CD4-positive, CD25-positive, alpha-beta regulatory T cell (primary cell): Measurements from ENCODE around the gene VSIG4. TPM values are rescaled to one million over a fixed set of nuclear protein-coding genes. Genes with fewer than 3 reads are reported as not detected.

ENCODE experiments used
- ATAC-seq, 2 donors: fragments of 150-1000 bp; cut with Tn5 transposase; one replicate each; pipeline ENCODE4 v1.10.0; 2021; ENCODE audit warnings: low read depth in 2 of 2, moderate number of reproducible peaks in 2 of 2, moderate library complexity in 1 of 2
- DNase-seq, 3 donors: peaks; one replicate each; pipeline versions ENCODE4 v3.0.0 to v3.0.0-alpha.2; 2012 to 2022; ENCODE audit warnings: mixed read lengths in 1 of 3
- H3K27ac ChIP-seq: one replicate; pipeline ENCODE4 v1.7.0; 2013; ENCODE audit warnings: mild to moderate bottlenecking, low read length; ENCODE audit not compliant: insufficient read depth, poor library complexity, severe bottlenecking
- H3K27me3 ChIP-seq: one replicate; pipeline ENCODE4 v1.7.0; 2013; ENCODE audit warnings: low read length; ENCODE audit not compliant: control insufficient read depth, insufficient read depth
- H3K36me3 ChIP-seq: one replicate; pipeline ENCODE4 v1.7.0; 2013; ENCODE audit warnings: mild to moderate bottlenecking, low read length, moderate library complexity; ENCODE audit not compliant: control insufficient read depth, insufficient read depth
- H3K4me1 ChIP-seq: 2 replicates; pipeline ENCODE4 v1.7.0; 2013; ENCODE audit warnings: mild to moderate bottlenecking, low read length; ENCODE audit not compliant: insufficient read depth, control insufficient read depth, poor library complexity, severe bottlenecking
- H3K4me3 ChIP-seq: one replicate; pipeline ENCODE4 v1.7.0; 2013; ENCODE audit warnings: low read depth, mild to moderate bottlenecking, low read length, moderate library complexity
- H3K9me3 ChIP-seq, 2 experiments: 1 replicate in 1 of 2; 2 replicates in 1 of 2; pipeline ENCODE4 v1.7.0; 2013; ENCODE audit warnings: low read length in 2 of 2, mild to moderate bottlenecking in 1 of 2, moderate library complexity in 1 of 2; ENCODE audit not compliant: control insufficient read depth in 2 of 2
- H3K27ac Mint-ChIP-seq, 3 donors: one replicate each; pipeline ENCODE4 v1.8.0; 2020 to 2022; ENCODE audit warnings: mild to moderate bottlenecking in 3 of 3, mixed read lengths in 3 of 3, moderate library complexity in 2 of 3
- H3K27me3 Mint-ChIP-seq: one replicate; pipeline ENCODE4 v1.8.0; 2022; ENCODE audit warnings: mild to moderate bottlenecking, mixed read lengths
- H3K36me3 Mint-ChIP-seq: one replicate; pipeline ENCODE4 v1.8.0; 2020; ENCODE audit warnings: mixed read lengths
- H3K4me1 Mint-ChIP-seq, 4 donors: one replicate each; pipeline ENCODE4 v1.8.0; 2020 to 2022; ENCODE audit warnings: mixed read lengths in 4 of 4, mild to moderate bottlenecking in 1 of 4
- H3K4me3 Mint-ChIP-seq, 4 donors: one replicate each; pipeline ENCODE4 v1.8.0; 2020 to 2022; ENCODE audit warnings: mild to moderate bottlenecking in 4 of 4, mixed read lengths in 4 of 4, moderate library complexity in 3 of 4
- H3K9me3 Mint-ChIP-seq, 7 donors: one replicate each; pipeline ENCODE4 v1.8.0; 2020 to 2022; ENCODE audit warnings: mixed read lengths in 7 of 7, mild to moderate bottlenecking in 3 of 7, moderate library complexity in 2 of 7
- polyA plus RNA-seq, 4 donors: library from polyadenylated mRNA; unstranded; fragments of 300-500 nt; fragmentation: Illumina TruSeq; gene quantifications; one replicate each; pipeline ENCODE4 v1.2.3, GENCODE V29; 2021
- total RNA-seq: library from RNA; stranded (reverse); gene quantifications from one replicate; pipeline ENCODE4 v1.2.3, GENCODE V29; 2022

Gene VSIG4
- total and polyA plus RNA-seq, 5 donors from 2014 or later, result not detected

DNA sequence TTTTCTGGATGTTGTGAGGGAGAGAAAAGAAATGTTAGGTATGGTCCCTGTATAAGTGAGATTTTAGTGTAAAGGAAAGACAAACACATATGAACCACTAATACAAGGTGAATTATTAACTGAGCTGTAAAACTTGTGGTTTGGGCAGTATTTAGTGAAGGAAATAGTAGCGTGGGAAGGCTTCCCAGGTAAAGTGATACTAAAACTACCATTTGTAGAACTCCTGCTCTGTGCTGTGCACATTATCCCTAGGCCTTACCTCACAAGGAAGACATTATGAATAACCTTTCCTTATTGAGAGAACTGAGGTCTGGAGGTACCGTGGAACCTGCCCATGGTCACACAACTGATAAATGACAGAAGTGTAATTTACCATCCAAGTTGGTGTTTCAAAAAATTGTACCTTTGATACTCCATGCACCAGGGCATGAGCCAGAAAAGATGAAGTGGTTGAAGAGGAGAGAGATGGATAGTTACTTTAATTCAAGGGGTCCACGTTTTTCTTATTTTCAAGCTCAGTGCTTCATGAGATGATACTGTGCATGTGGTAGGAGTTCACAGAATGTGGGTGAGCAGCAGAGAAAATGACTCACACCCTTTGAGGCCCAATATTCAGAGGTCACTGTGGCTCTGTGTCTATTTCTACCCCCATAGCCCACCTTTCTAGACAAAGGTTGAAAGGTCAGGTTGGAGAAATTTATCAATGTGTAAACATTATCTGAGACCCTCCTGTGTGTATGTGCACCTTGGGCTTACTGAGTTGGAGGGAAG, 2.6 kb upstream of the VSIG4 start:
- no peak overlapping the region for H3K4me3 Mint-ChIP-seq
- no peak overlapping the region for H3K4me3 ChIP-seq
- no peaks in the 10 kb centered on the region for H3K36me3 ChIP-seq
- no peak for DNase-seq
- no peak overlapping the region for H3K27ac Mint-ChIP-seq
- no peaks in the 10 kb centered on the region for H3K9me3 Mint-ChIP-seq
- H3K36me3 Mint-ChIP-seq, result no peaks in the 10 kb centered on the region
- peaks cover 14% of the 10 kb centered on the region for H3K4me1 ChIP-seq
- H3K27ac ChIP-seq, result no peak overlapping the region
- no peaks in the 10 kb centered on the region for H3K9me3 ChIP-seq
- H3K27me3 ChIP-seq, result no peaks in the 10 kb centered on the region
- H3K27me3 Mint-ChIP-seq, result no peaks in the 10 kb centered on the region
- ATAC-seq, result no peak
- H3K4me1 Mint-ChIP-seq, result peaks cover 0 to 28% (median 16%) of the 10 kb centered on the region in 4 donors

- Histone ChIP-seq H3K27ac (no peak overlapping the region), H3K36me3 (no peaks in the 10 kb centered on the region), H3K4me3 (no peak overlapping the region), H3K27me3 (no peaks in the 10 kb centered on the region), H3K4me1 (no peaks in the 10 kb centered on the region), H3K9me3 (no peaks in the 10 kb centered on the region)
- Mint-ChIP-seq H3K4me3 (no peak overlapping the region), H3K9me3 (no peaks in the 10 kb centered on the region), H3K27me3 (peaks cover 4% of the 10 kb centered on the region), H3K27ac (no peak overlapping the region), H3K36me3 (no peaks in the 10 kb centered on the region), H3K4me1 (no peaks in the 10 kb centered on the region)
- ATAC-seq (no peak), DNase-seq (peak in 1 of 3 donors; percentile 12)
These were observed 1.8 kb downstream of the VSIG4 start for GRCh38 chrX:66038115-66038514.

- ATAC-seq (no peak), DNase-seq (peak in 1 of 3 donors; percentile 23)
- Mint-ChIP-seq H3K27me3 (peaks cover 4% of the 10 kb centered on the region), H3K4me1 (no peaks in the 10 kb centered on the region), H3K36me3 (no peaks in the 10 kb centered on the region), H3K27ac (no peak overlapping the region), H3K9me3 (no peaks in the 10 kb centered on the region), H3K4me3 (no peak overlapping the region)
- no peak overlapping the region for H3K4me3 ChIP-seq
- H3K4me1 ChIP-seq, result no peaks in the 10 kb centered on the region
- no peaks in the 10 kb centered on the region for H3K36me3 ChIP-seq
- no peaks in the 10 kb centered on the region for H3K9me3 ChIP-seq
- no peak overlapping the region for H3K27ac ChIP-seq
- H3K27me3 ChIP-seq, result no peaks in the 10 kb centered on the region
These were observed 3.6 kb downstream of the VSIG4 start for GRCh38 chrX:66036231-66036630.

DNA sequence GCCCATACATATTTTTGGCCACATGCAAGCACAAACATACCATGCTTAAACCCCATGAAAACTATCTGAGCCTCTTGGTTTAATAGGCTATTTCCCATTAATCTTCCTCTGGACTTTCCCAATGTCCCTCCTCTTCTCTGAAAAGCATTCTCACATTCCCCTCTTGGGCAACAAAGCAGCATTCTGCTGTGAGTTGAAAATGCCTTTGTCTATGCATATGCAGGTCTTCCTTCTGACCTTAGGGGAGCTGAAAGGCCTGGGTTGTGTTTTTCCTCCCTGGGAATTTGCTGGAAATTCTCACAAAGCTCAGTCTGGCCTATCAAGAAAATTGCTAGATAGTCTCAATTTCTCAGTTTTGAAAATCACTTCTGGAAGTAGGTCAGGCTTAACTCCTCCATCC, 4.2 kb downstream of the VSIG4 start:
- Mint-ChIP-seq H3K4me1 (no peaks in the 10 kb centered on the region), H3K27ac (no peak overlapping the region), H3K27me3 (peaks cover 4% of the 10 kb centered on the region), H3K36me3 (no peaks in the 10 kb centered on the region), H3K9me3 (no peaks in the 10 kb centered on the region), H3K4me3 (no peak overlapping the region)
- no peaks in the 10 kb centered on the region for H3K9me3 ChIP-seq
- H3K4me1 ChIP-seq, result no peaks in the 10 kb centered on the region
- no peaks in the 10 kb centered on the region for H3K27me3 ChIP-seq
- ATAC-seq (no peak), DNase-seq (no peak)
- H3K27ac ChIP-seq, result no peak overlapping the region
- no peak overlapping the region for H3K4me3 ChIP-seq
- no peaks in the 10 kb centered on the region for H3K36me3 ChIP-seq

DNA sequence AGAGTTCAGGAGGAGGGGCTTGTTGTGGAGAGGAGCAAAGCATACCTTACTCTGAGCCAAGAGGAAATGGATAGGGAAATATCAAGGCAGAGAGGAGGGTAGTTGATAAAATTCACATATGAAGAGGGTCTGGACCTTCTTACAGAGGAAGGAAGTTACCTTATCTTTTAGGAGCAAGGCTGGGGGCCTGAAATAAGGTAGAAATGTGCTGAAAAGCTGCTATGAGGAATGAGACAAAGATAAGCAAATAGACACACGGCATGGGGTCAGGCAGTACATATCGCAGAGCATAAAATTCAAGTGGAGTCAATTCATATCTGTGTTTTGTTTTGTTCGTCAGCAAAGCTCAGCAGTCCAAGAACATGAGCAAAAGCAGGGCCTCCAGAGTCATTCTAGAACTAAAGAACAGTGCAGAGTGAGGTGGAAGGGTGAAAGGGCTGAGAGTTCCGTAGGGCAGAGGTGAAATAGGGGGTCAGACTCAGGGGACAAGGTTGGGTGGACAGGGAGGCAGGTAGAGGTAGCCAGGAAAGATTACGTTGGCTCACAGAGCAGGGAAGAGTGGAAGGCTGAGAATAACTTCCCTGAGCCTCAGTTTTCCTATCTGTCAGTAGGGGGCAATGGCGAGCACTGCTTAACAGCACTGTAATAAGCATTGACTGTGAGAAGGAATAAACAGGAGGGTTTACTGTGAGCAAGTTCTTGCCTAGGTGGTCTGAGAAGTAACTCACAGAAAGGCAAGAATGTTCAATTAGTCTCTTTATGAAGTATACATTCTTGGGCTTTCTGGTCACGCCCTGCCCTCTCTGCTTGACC, 9.2 kb downstream of the VSIG4 start:
- DNase-seq (peak in 1 of 3 donors; percentile 55), ATAC-seq (peak in 1 of 2 donors; percentile 40)
- Histone ChIP-seq H3K27ac (no peak overlapping the region), H3K27me3 (no peaks in the 10 kb centered on the region), H3K9me3 (no peaks in the 10 kb centered on the region), H3K36me3 (no peaks in the 10 kb centered on the region), H3K4me3 (no peak overlapping the region), H3K4me1 (no peaks in the 10 kb centered on the region)
- no peaks in the 10 kb centered on the region for H3K9me3 Mint-ChIP-seq
- H3K27ac Mint-ChIP-seq, result no peak overlapping the region
- H3K36me3 Mint-ChIP-seq, result no peaks in the 10 kb centered on the region
- no peaks in the 10 kb centered on the region for H3K4me1 Mint-ChIP-seq
- H3K27me3 Mint-ChIP-seq, result peaks cover 4% of the 10 kb centered on the region
- H3K4me3 Mint-ChIP-seq, result no peak overlapping the region

- H3K27ac Mint-ChIP-seq, result no peak overlapping the region
- ATAC-seq, result no peak
- Histone ChIP-seq H3K27ac (no peak overlapping the region), H3K36me3 (no peaks in the 10 kb centered on the region), H3K27me3 (no peaks in the 10 kb centered on the region), H3K4me3 (no peak overlapping the region), H3K9me3 (no peaks in the 10 kb centered on the region), H3K4me1 (no peaks in the 10 kb centered on the region)
- no peaks in the 10 kb centered on the region for H3K27me3 Mint-ChIP-seq
- H3K4me3 Mint-ChIP-seq, result no peak overlapping the region
- H3K36me3 Mint-ChIP-seq, result no peaks in the 10 kb centered on the region
- H3K4me1 Mint-ChIP-seq, result no peaks in the 10 kb centered on the region
- no peak for DNase-seq
- no peaks in the 10 kb centered on the region for H3K9me3 Mint-ChIP-seq
These were observed 10.9 kb downstream of the VSIG4 start for GRCh38 chrX:66028936-66029335.

GRCh38 chrX:66024570-66024969, 15.3 kb downstream of the VSIG4 start:
- no peak overlapping the region for H3K27ac ChIP-seq
- H3K9me3 Mint-ChIP-seq, result peaks cover 0 to 1% (median 0%) of the 10 kb centered on the region in 7 donors
- no peak for DNase-seq
- H3K9me3 ChIP-seq, result no peaks in the 10 kb centered on the region
- H3K4me3 ChIP-seq, result no peak overlapping the region
- H3K27me3 ChIP-seq, result no peaks in the 10 kb centered on the region
- H3K4me1 Mint-ChIP-seq, result peaks cover 0 to 13% (median 2%) of the 10 kb centered on the region in 4 donors
- H3K36me3 Mint-ChIP-seq, result no peaks in the 10 kb centered on the region
- H3K36me3 ChIP-seq, result no peaks in the 10 kb centered on the region
- peaks cover 8% of the 10 kb centered on the region for H3K4me1 ChIP-seq
- H3K27me3 Mint-ChIP-seq, result no peaks in the 10 kb centered on the region
- H3K4me3 Mint-ChIP-seq, result no peak overlapping the region
- no peak for ATAC-seq
- H3K27ac Mint-ChIP-seq, result no peak overlapping the region
